ENCODE results near the gene UBXN6.

GRCh38 chr19:4442819-4443146, 14.8 kb downstream of the UBXN6 start:
- TF ChIP-seq POLR2A (IDR thresholded peaks at IDR 0.05; ENCODE audit: low read depth, low read length) (no peak), PAX5 (IDR thresholded peaks at IDR 0.05; ENCODE audit: insufficient read depth, low read length, severe bottlenecking) (no peak), TAF1 (IDR thresholded peaks at IDR 0.05; ENCODE audit: low read depth, low read length) (no peak)
